C4-2B (cell line): ENCODE measurements around the gene SLC9A1.

Experiments used
- CTCF ChIP-seq: fragments of 450-650 bp; conservative IDR thresholded peaks from 2 replicates; pipeline ENCODE4 v1.5.1; 2017; ENCODE audit warnings: mild to moderate bottlenecking
- ZFX ChIP-seq: fragments of 450-650 bp; IDR thresholded peaks from 2 replicates; pipeline ENCODE4 v1.6.1; 2017

DNA sequence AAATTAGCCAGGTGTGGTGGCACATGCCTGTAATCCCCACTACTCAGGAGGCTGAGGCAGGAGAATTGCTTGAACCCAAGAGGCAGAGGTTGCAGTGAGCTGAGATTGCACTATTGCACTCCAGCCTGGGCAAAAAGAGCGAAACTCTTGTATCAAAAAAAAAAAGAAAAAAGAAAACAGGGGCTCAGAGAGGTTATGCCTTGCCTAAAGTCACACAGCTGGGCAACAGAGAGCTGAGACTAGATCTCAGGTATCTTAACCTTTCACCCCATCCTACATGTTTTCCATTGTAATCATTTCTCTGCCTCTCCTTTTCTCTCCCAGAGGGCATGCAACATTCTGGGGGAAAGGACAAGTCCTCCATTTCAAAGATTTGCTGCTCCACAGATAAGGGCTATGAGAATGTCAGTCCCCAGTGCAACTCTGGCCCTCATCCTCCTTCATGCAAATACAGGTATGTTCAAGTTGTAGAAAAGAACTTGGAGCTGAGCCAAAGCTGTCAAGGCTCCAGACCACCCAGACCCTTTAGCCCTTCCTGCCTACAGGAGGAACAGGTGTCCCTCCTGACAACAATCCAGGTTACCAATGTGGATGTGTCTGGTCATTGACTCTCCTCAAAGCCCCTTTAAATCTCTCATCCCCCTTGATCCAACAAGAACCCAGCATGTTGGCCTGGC, 6.9 kb downstream of the SLC9A1 start:
- TF ChIP-seq CTCF (no peak), ZFX (no peak)
